Measurements from ENCODE around the gene MDFIC. TPM values are rescaled to one million over a fixed set of nuclear protein-coding genes. Genes with fewer than 3 reads are reported as not detected.
A peak's percentile ranks its signal among the peaks of the same experiment; 100 is the strongest.

The MDFIC gene
- total and polyA plus RNA-seq, 4 donors = 3.2 to 6.6 (median 5.3) TPM

GRCh38 chr7:115005251-115005650 lies 83.4 kb downstream of the MDFIC start:
- 98% methylated on average over 2 of the region's 2 CpGs for WGBS
- TF ChIP-seq, protein P1, sequence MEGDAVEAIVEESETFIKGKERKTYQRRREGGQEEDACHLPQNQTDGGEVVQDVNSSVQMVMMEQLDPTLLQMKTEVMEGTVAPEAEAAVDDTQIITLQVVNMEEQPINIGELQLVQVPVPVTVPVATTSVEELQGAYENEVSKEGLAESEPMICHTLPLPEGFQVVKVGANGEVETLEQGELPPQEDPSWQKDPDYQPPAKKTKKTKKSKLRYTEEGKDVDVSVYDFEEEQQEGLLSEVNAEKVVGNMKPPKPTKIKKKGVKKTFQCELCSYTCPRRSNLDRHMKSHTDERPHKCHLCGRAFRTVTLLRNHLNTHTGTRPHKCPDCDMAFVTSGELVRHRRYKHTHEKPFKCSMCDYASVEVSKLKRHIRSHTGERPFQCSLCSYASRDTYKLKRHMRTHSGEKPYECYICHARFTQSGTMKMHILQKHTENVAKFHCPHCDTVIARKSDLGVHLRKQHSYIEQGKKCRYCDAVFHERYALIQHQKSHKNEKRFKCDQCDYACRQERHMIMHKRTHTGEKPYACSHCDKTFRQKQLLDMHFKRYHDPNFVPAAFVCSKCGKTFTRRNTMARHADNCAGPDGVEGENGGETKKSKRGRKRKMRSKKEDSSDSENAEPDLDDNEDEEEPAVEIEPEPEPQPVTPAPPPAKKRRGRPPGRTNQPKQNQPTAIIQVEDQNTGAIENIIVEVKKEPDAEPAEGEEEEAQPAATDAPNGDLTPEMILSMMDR (IDR thresholded peaks at IDR 0.05; ENCODE audit: low read depth, low read length, missing input control) = no peak
- TF ChIP-seq JUND (IDR thresholded peaks at IDR 0.05) (no peak), ATF3 (IDR thresholded peaks at IDR 0.05) (no peak), RXRA (IDR thresholded peaks at IDR 0.05) (no peak), HNF4A (conservative IDR thresholded peaks at IDR 0.05) (no peak), EGR1 (IDR thresholded peaks at IDR 0.05; ENCODE audit: low read depth in 2 of 2) (no peak), TAF1 (conservative IDR thresholded peaks at IDR 0.05) (no peak)

GRCh38 chr7:115005953-115006352 lies 84.1 kb downstream of the MDFIC start:
- H3K27ac ChIP-seq (ENCODE audit: low read depth in 1 of 2, low read length in 2 of 2) = peak overlapping the region; percentile 26 to 42

More at GRCh38 chr7:115005251-115005650, 83.4 kb downstream of the MDFIC start:
- H3K9me3 ChIP-seq (ENCODE audit: control insufficient read depth in 4 of 4, low read length in 3 of 4) = no peaks in the 10 kb centered on the region
- H3K4me1 ChIP-seq (ENCODE audit: control insufficient read depth in 4 of 4, insufficient read depth in 4 of 4, low read length in 3 of 4) = peaks cover 0 to 7% (median 4%) of the 10 kb centered on the region in 4 donors
- H3K9ac ChIP-seq (ENCODE audit: low read depth in 1 of 2, low read length in 2 of 2) = no peak overlapping the region
- no peaks in the 10 kb centered on the region for H3K27me3 ChIP-seq (ENCODE audit: control insufficient read depth in 4 of 4, insufficient read depth in 4 of 4, low read length in 3 of 4)
- H3K27ac ChIP-seq (ENCODE audit: low read depth in 1 of 2, low read length in 2 of 2) = no peak overlapping the region
- H3K4me3 ChIP-seq (ENCODE audit: low read depth in 1 of 3, low read length in 3 of 3) = no peak overlapping the region
- peaks cover 0 to 4% (median 0%) of the 10 kb centered on the region in 4 donors for H3K36me3 ChIP-seq (ENCODE audit: control insufficient read depth in 4 of 4, insufficient read depth in 3 of 4, low read depth in 1 of 4, low read length in 3 of 4)
- DNase-seq (ENCODE audit: low spot score) = no peak

More at GRCh38 chr7:115005953-115006352, 84.1 kb downstream of the MDFIC start:
- TF ChIP-seq NR2F2 (IDR thresholded peaks at IDR 0.05) = no peak
- no peak for TF ChIP-seq MAX (IDR thresholded peaks at IDR 0.05)
- TF ChIP-seq YY1 (IDR thresholded peaks at IDR 0.05) = no peak
- TF ChIP-seq JUND (IDR thresholded peaks at IDR 0.05) = peak; percentile 46 to 73
- TF ChIP-seq FOXA2 (IDR thresholded peaks at IDR 0.05) = peak; percentile 56
- TF ChIP-seq SP1 (IDR thresholded peaks at IDR 0.05) = peak; percentile 79
- peak; percentile 94 for TF ChIP-seq HNF4G (IDR thresholded peaks at IDR 0.05)
- no peak for TF ChIP-seq ATF3 (IDR thresholded peaks at IDR 0.05)
- peak; percentile 66 to 73 for TF ChIP-seq RXRA (IDR thresholded peaks at IDR 0.05)
- peak; percentile 47 for TF ChIP-seq REST (IDR thresholded peaks at IDR 0.05)
- peak; percentile 44 for TF ChIP-seq FOXA1 (IDR thresholded peaks at IDR 0.05)
- TF ChIP-seq HNF4A (conservative IDR thresholded peaks at IDR 0.05) = peak; percentile 96 to 97
- TF ChIP-seq RAD21 (IDR thresholded peaks at IDR 0.05) = peak; percentile 65 to 72
- TF ChIP-seq, protein P2, sequence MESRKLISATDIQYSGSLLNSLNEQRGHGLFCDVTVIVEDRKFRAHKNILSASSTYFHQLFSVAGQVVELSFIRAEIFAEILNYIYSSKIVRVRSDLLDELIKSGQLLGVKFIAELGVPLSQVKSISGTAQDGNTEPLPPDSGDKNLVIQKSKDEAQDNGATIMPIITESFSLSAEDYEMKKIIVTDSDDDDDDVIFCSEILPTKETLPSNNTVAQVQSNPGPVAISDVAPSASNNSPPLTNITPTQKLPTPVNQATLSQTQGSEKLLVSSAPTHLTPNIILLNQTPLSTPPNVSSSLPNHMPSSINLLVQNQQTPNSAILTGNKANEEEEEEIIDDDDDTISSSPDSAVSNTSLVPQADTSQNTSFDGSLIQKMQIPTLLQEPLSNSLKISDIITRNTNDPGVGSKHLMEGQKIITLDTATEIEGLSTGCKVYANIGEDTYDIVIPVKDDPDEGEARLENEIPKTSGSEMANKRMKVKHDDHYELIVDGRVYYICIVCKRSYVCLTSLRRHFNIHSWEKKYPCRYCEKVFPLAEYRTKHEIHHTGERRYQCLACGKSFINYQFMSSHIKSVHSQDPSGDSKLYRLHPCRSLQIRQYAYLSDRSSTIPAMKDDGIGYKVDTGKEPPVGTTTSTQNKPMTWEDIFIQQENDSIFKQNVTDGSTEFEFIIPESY (IDR thresholded peaks at IDR 0.05) = peak; percentile 25
- no peak overlapping the region for H3K4me3 ChIP-seq (ENCODE audit: low read depth in 1 of 3, low read length in 3 of 3)
- H3K36me3 ChIP-seq (ENCODE audit: control insufficient read depth in 4 of 4, insufficient read depth in 3 of 4, low read depth in 1 of 4, low read length in 3 of 4) = peaks cover 0 to 4% (median 0%) of the 10 kb centered on the region in 4 donors
- peaks cover 0 to 7% (median 4%) of the 10 kb centered on the region in 4 donors for H3K4me1 ChIP-seq (ENCODE audit: control insufficient read depth in 4 of 4, insufficient read depth in 4 of 4, low read length in 3 of 4)
- no peaks in the 10 kb centered on the region for H3K9me3 ChIP-seq (ENCODE audit: control insufficient read depth in 4 of 4, low read length in 3 of 4)
- peak; percentile 36 for DNase-seq (ENCODE audit: low spot score)
- 80% methylated on average over 4 of the region's 4 CpGs for WGBS
- H3K9ac ChIP-seq (ENCODE audit: low read depth in 1 of 2, low read length in 2 of 2) = no peak overlapping the region
- H3K27me3 ChIP-seq (ENCODE audit: control insufficient read depth in 4 of 4, insufficient read depth in 4 of 4, low read length in 3 of 4) = no peaks in the 10 kb centered on the region

Measured in liver (tissue), 9 donors.